SK-N-SH (cell line): Measurements from ENCODE around the gene CPSF4.

Source experiments
- CHD2 ChIP-seq: fragments of 150-350 bp; IDR thresholded peaks from 2 replicates; pipeline ENCODE4 v1.6.1; 2018; ENCODE audit warnings: low read length; ENCODE audit not compliant: partially characterized antibody
- CTCF ChIP-seq: fragments of 200-600 bp; sonication (generic); IDR thresholded peaks from 2 replicates; pipeline ENCODE4 v1.6.1; 2017; ENCODE audit warnings: antibody characterized with exemption, mild to moderate bottlenecking, moderate library complexity
- EZH2phosphoT487 ChIP-seq: fragments of 200-600 bp; sonication (generic); IDR thresholded peaks from 2 replicates; pipeline ENCODE4 v1.6.1; 2017; ENCODE audit warnings: low read depth, mixed run types, mild to moderate bottlenecking, antibody characterized with exemption, moderate library complexity, borderline replicate concordance
- JUND ChIP-seq: IDR thresholded peaks from 2 replicates; pipeline ENCODE4 v1.4.0; 2012
- MAX ChIP-seq: IDR thresholded peaks from 2 replicates; pipeline ENCODE4 v1.4.0; 2012; ENCODE audit warnings: low read depth
- MXI1 ChIP-seq: IDR thresholded peaks from 2 replicates; pipeline ENCODE4 v1.6.1; 2012; ENCODE audit warnings: mild to moderate bottlenecking, low read depth, low read length, improper control_type of control experiment
- PBX3 ChIP-seq: IDR thresholded peaks from 2 replicates; pipeline ENCODE4; 2012
- POLR2AphosphoS5 ChIP-seq: IDR thresholded peaks from 2 replicates; pipeline ENCODE4 v1.6.1; 2012; ENCODE audit warnings: low read depth, low read length

- no peak for TF ChIP-seq POLR2AphosphoS5
- no peak for TF ChIP-seq CTCF
- TF ChIP-seq EZH2phosphoT487, result no peak
- TF ChIP-seq CHD2, result no peak
- no peak for TF ChIP-seq JUND
- no peak for TF ChIP-seq MAX
- TF ChIP-seq MXI1, result no peak
- TF ChIP-seq PBX3, result no peak
Measured at GRCh38 chr7:99498546-99498944, 59.8 kb downstream of the CPSF4 start.
